Cardiac muscle cell (in vitro differentiated cells and primary cell): ENCODE measurements around the gene ZFP62. TPM values are rescaled to one million over a fixed set of nuclear protein-coding genes. Genes with fewer than 3 reads are reported as not detected.

Experiments
- DNase-seq, 2 donors: peaks; one replicate each; pipeline versions ENCODE4 v3.0.0 to v3.0.0-alpha.2; 2010 to 2017; ENCODE audit warnings: low read depth in 1 of 2, low spot score in 1 of 2
- H3K27ac ChIP-seq: fragments of 200-600 bp; sonication (generic); 2 replicates; pipeline ENCODE4 v1.5.1; 2016
- H3K27me3 ChIP-seq: fragments of 200-600 bp; sonication (generic); 2 replicates; pipeline ENCODE4 v1.6.0; 2016; ENCODE audit warnings: control low read depth
- H3K36me3 ChIP-seq: fragments of 200-600 bp; sonication (generic); 2 replicates; pipeline ENCODE4 v1.5.1; 2016; ENCODE audit warnings: control low read depth
- H3K4me1 ChIP-seq: fragments of 200-600 bp; sonication (generic); 2 replicates; pipeline ENCODE4 v1.8.1; 2017; ENCODE audit warnings: low read depth, mild to moderate bottlenecking, mixed run types
- H3K4me3 ChIP-seq: fragments of 200-600 bp; sonication (generic); 2 replicates; pipeline ENCODE4 v1.5.1; 2016; ENCODE audit warnings: mild to moderate bottlenecking
- H3K9me3 ChIP-seq: fragments of 200-600 bp; sonication (generic); 2 replicates; pipeline ENCODE4 v1.5.1; 2017; ENCODE audit warnings: low read depth, mild to moderate bottlenecking, control low read depth
- polyA plus RNA-seq: library from polyadenylated mRNA; unstranded; fragments of >200 nt; fragmentation: Nextera tagmentation; extraction: Ambion mirVana; gene quantifications from 2 replicates; pipeline ENCODE4 v1.2.1, GENCODE V29; 2016
- total RNA-seq: library from RNA; depleted of rRNA; stranded (reverse); fragments of >200 nt; gene quantifications from 2 replicates; pipeline ENCODE4 v1.2.3, GENCODE V29; 2016
- TF ChIP-seq, protein P1 (sequence below): IDR thresholded peaks from 2 replicates; pipeline ENCODE4 v1.5.1; 2012; ENCODE audit warnings: low read depth, mild to moderate bottlenecking, low read length

The ZFP62 gene
- total and polyA plus RNA-seq, 2 experiments from 2014 or later: 15.9 to 30.0 TPM

DNA sequence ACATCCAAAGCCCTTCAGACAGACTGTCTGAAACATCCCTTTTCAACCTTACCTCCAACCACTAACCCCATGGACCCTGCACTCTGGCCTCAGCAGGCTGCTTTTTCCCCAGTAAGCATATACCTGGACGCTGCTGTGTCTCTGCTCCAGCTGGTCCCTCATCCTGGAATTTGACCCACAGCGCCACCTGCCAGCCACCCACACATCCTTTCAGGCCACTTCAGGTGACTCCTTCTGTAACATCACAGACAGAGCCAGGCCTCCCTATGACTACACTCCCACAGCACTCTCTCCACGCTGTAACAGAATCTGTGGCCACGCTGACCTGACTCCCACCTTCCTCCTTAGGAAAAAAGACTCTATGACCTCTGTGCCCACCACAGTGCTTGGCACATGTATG, 61.9 kb downstream of the ZFP62 start:
- peak in 1 of 2 donors; percentile 31 for DNase-seq
- peaks cover 20% of the 10 kb centered on the region for H3K4me1 ChIP-seq
- H3K36me3 ChIP-seq: no peaks in the 10 kb centered on the region
- H3K27me3 ChIP-seq: no peaks in the 10 kb centered on the region
- no peak overlapping the region for H3K4me3 ChIP-seq
- TF ChIP-seq, protein P1, sequence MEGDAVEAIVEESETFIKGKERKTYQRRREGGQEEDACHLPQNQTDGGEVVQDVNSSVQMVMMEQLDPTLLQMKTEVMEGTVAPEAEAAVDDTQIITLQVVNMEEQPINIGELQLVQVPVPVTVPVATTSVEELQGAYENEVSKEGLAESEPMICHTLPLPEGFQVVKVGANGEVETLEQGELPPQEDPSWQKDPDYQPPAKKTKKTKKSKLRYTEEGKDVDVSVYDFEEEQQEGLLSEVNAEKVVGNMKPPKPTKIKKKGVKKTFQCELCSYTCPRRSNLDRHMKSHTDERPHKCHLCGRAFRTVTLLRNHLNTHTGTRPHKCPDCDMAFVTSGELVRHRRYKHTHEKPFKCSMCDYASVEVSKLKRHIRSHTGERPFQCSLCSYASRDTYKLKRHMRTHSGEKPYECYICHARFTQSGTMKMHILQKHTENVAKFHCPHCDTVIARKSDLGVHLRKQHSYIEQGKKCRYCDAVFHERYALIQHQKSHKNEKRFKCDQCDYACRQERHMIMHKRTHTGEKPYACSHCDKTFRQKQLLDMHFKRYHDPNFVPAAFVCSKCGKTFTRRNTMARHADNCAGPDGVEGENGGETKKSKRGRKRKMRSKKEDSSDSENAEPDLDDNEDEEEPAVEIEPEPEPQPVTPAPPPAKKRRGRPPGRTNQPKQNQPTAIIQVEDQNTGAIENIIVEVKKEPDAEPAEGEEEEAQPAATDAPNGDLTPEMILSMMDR: no peak
- H3K9me3 ChIP-seq: no peaks in the 10 kb centered on the region
- H3K27ac ChIP-seq: no peak overlapping the region

DNA sequence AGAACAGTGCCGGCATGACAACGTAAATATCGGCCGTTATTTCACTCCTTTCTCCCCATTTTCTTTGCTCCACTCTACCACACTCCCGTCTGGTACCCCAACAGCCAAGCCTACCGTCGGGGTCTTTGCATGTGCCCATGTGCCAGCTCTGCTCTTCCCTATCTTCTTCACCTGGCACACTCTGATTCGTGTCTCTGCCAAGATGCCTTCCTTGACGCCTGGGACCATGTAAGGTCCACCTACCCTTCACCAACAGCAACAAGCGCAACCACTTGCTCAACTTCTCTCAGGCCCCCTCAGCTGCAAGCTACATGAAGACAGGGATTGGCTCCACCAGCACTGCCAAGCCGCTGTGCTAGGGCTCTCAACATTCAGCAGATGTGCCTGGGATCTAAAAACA, 62.9 kb downstream of the ZFP62 start:
- TF ChIP-seq, protein P1: no peak
- Histone ChIP-seq H3K36me3 (no peaks in the 10 kb centered on the region), H3K4me3 (no peak overlapping the region), H3K9me3 (no peaks in the 10 kb centered on the region), H3K4me1 (peaks cover 16% of the 10 kb centered on the region), H3K27ac (no peak overlapping the region), H3K27me3 (no peaks in the 10 kb centered on the region)
- no peak for DNase-seq

Other genes with a start within 250 kb of the ZFP62 start
- gene FLT4, start 211.7 kb downstream of the ZFP62 start, total RNA-seq: 5.3 and 9.0 TPM in 2 replicates
- 3.5 and 3.9 TPM in 2 replicates for gene FLT4, start 211.7 kb downstream of the ZFP62 start, polyA plus RNA-seq
- gene OR2Y1, start 121.2 kb downstream of the ZFP62 start, total RNA-seq: not detected in 2 replicates
- gene OR2Y1, start 121.2 kb downstream of the ZFP62 start, polyA plus RNA-seq: not detected in 2 replicates
- 67.6 and 71.5 TPM in 2 replicates for gene MGAT1, start 58.5 kb downstream of the ZFP62 start, total RNA-seq
- gene MGAT1, start 58.5 kb downstream of the ZFP62 start, polyA plus RNA-seq: 63.2 and 65.6 TPM in 2 replicates
- gene BTNL8, start 37.9 kb upstream of the ZFP62 start, total RNA-seq: not detected in 2 replicates
- gene BTNL8, start 37.9 kb upstream of the ZFP62 start, polyA plus RNA-seq: not detected in 2 replicates
- gene BTNL3, start 127.6 kb upstream of the ZFP62 start, total RNA-seq: not detected in 2 replicates
- not detected in 2 replicates for gene BTNL3, start 127.6 kb upstream of the ZFP62 start, polyA plus RNA-seq
- gene BTNL9, start 179.0 kb upstream of the ZFP62 start, total RNA-seq: not detected in 2 replicates
- gene BTNL9, start 179.0 kb upstream of the ZFP62 start, polyA plus RNA-seq: not detected in 2 replicates